WTC11 (cell line): ENCODE measurements around the gene SCUBE3.

Experiments
- ATF1 ChIP-seq: sonication (generic); formaldehyde crosslinking; IDR thresholded peaks from 2 replicates; pipeline ENCODE4 v1.8.1; 2023; ENCODE audit warnings: mild to moderate bottlenecking, moderate library complexity, missing genetic modification reagents
- CREB1 ChIP-seq: sonication (generic); formaldehyde crosslinking; IDR thresholded peaks from 2 replicates; pipeline ENCODE4 v1.8.0; 2023; ENCODE audit warnings: mild to moderate bottlenecking, missing genetic modification reagents
- CTCF ChIP-seq: fragments of 200-600 bp; IDR thresholded peaks from 2 replicates; pipeline ENCODE4 v1.8.0; 2022; ENCODE audit warnings: antibody characterized with exemption
- E2F4 ChIP-seq: sonication (generic); formaldehyde crosslinking; IDR thresholded peaks from 2 replicates; pipeline ENCODE4 v1.8.1; 2022; ENCODE audit warnings: low read depth, mild to moderate bottlenecking, moderate library complexity, missing genetic modification reagents, borderline replicate concordance
- ELF4 ChIP-seq: sonication (generic); formaldehyde crosslinking; IDR thresholded peaks from 2 replicates; pipeline ENCODE4 v1.8.1; 2022; ENCODE audit warnings: low read depth, mild to moderate bottlenecking, moderate library complexity, missing genetic modification reagents
- SMAD4 ChIP-seq: sonication (generic); formaldehyde crosslinking; IDR thresholded peaks from 2 replicates; pipeline ENCODE4 v1.8.0; 2022; ENCODE audit warnings: mild to moderate bottlenecking, missing genetic modification reagents
- USF2 ChIP-seq: sonication (generic); formaldehyde crosslinking; IDR thresholded peaks from 2 replicates; pipeline ENCODE4 v1.8.1; 2023; ENCODE audit warnings: mild to moderate bottlenecking, missing genetic modification reagents, moderate library complexity
- ZNF263 ChIP-seq: sonication (generic); formaldehyde crosslinking; IDR thresholded peaks from 2 replicates; pipeline ENCODE4 v1.8.1; 2022; ENCODE audit warnings: low read depth, mild to moderate bottlenecking, moderate library complexity, missing genetic modification reagents
- ZNF512 ChIP-seq: sonication (generic); formaldehyde crosslinking; IDR thresholded peaks from 2 replicates; pipeline ENCODE4 v1.8.1; 2022; ENCODE audit warnings: missing genetic modification reagents, borderline replicate concordance
- TF ChIP-seq, protein P1 (sequence below): sonication (generic); formaldehyde crosslinking; IDR thresholded peaks from 2 replicates; pipeline ENCODE4 v1.8.1; 2022; ENCODE audit warnings: low read depth, missing genetic modification reagents, borderline replicate concordance
- TF ChIP-seq, protein P2 (sequence below): fragments of 250-450 bp; sonication (Bioruptor Pico); IDR thresholded peaks from 2 replicates; pipeline ENCODE4 v1.9.0; 2021; ENCODE audit warnings: mild to moderate bottlenecking

DNA sequence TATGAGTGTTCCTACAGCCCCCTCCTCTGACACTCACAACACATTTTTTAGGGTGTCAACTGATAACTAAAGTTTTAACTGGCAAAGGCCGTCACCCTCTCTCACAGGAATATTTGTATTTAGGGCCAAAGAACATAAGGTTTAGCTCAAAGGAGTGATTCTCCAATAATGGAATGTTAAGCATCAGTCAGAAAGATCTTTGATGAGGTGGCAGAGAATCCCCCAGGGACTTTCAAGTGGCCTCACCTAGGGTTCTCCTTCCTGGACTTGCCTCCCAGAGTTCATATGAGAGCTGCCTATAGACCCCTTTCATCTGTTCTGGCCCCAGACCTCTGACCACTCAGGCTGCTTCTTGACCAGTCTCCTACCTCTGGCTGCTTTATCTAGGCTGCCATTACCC lies 7.4 kb upstream of the SCUBE3 start:
- no peak for TF ChIP-seq ELF4 (CRISPR knock-in tag)
- TF ChIP-seq ZNF263 = no peak
- no peak for TF ChIP-seq CTCF
- no peak for TF ChIP-seq ATF1 (CRISPR knock-in tag)
- TF ChIP-seq CREB1 = no peak
- TF ChIP-seq, protein P1, sequence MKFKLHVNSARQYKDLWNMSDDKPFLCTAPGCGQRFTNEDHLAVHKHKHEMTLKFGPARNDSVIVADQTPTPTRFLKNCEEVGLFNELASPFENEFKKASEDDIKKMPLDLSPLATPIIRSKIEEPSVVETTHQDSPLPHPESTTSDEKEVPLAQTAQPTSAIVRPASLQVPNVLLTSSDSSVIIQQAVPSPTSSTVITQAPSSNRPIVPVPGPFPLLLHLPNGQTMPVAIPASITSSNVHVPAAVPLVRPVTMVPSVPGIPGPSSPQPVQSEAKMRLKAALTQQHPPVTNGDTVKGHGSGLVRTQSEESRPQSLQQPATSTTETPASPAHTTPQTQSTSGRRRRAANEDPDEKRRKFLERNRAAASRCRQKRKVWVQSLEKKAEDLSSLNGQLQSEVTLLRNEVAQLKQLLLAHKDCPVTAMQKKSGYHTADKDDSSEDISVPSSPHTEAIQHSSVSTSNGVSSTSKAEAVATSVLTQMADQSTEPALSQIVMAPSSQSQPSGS = no peak
- TF ChIP-seq SMAD4 (CRISPR knock-in tag) = no peak
- TF ChIP-seq E2F4 (CRISPR knock-in tag) = no peak
- TF ChIP-seq, protein P2, sequence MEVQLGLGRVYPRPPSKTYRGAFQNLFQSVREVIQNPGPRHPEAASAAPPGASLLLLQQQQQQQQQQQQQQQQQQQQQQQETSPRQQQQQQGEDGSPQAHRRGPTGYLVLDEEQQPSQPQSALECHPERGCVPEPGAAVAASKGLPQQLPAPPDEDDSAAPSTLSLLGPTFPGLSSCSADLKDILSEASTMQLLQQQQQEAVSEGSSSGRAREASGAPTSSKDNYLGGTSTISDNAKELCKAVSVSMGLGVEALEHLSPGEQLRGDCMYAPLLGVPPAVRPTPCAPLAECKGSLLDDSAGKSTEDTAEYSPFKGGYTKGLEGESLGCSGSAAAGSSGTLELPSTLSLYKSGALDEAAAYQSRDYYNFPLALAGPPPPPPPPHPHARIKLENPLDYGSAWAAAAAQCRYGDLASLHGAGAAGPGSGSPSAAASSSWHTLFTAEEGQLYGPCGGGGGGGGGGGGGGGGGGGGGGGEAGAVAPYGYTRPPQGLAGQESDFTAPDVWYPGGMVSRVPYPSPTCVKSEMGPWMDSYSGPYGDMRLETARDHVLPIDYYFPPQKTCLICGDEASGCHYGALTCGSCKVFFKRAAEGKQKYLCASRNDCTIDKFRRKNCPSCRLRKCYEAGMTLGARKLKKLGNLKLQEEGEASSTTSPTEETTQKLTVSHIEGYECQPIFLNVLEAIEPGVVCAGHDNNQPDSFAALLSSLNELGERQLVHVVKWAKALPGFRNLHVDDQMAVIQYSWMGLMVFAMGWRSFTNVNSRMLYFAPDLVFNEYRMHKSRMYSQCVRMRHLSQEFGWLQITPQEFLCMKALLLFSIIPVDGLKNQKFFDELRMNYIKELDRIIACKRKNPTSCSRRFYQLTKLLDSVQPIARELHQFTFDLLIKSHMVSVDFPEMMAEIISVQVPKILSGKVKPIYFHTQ (CRISPR knock-in tag) = no peak
- TF ChIP-seq ZNF512 (CRISPR knock-in tag) = no peak
- no peak for TF ChIP-seq USF2
